Measurements from ENCODE around the gene TMEM212. TPM values are rescaled to one million over a fixed set of nuclear protein-coding genes. Genes with fewer than 3 reads are reported as not detected.
"Not testable (repeated sequence)": the region's sequence is repeated elsewhere in the genome, so short reads cannot be mapped to it uniquely, and the experiment has no call there.

The TMEM212 gene
- total RNA-seq, 6 experiments from 2014 or later: not detected

DNA sequence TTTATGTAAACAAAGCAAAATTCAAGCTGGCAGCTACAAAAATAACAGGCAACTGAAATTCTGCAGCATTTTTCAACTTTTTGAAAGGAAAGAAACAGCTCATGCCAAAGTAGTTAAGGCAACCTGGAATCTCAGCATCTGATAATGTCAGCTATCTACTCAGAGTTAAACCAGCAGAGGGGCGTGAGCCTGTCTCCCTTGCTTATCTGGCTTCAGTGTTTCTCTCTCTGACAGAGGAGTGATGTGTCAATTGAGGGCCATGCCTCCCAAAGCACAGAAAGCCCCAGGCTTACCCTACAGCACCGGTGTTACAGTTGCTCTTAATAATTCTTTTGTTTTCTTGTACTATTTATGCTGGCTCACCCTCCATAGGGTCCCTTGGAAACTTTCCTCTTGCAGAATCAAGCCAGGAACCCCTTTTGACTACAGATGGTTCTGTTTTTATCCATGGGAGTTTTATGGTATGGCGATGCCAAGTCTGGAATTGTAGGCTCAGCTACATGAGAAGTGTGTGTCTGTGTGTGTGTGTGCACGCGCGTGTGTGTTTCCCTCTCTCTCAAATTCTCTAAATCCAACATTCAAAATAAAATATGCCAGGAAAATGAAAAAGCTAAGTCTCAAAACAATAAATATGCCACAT is 7.3 kb downstream of the TMEM212 start:
- Histone ChIP-seq H3K27ac (no peak overlapping the region), H3K27me3 (no peaks in the 10 kb centered on the region), H3K9me3 (peaks cover 0 to 5% (median 0%) of the 10 kb centered on the region in 4 donors), H3K36me3 (no peaks in the 10 kb centered on the region), H3K4me1 (no peaks in the 10 kb centered on the region), H3K4me3 (no peak overlapping the region)
- DNase-seq (no peak), ATAC-seq (no peak)
- intact Hi-C loops (cut with DNase I): no loop called here
- WGBS (ENCODE audit: insufficient coverage, low coverage, low lambda C conversion rate, missing lambda C conversion rate): 92% methylated on average over 5 of the region's 6 CpGs
- TF ChIP-seq CTCF (IDR thresholded peaks at IDR 0.05) (no peak), POLR2A (IDR thresholded peaks at IDR 0.05) (no peak)

DNA sequence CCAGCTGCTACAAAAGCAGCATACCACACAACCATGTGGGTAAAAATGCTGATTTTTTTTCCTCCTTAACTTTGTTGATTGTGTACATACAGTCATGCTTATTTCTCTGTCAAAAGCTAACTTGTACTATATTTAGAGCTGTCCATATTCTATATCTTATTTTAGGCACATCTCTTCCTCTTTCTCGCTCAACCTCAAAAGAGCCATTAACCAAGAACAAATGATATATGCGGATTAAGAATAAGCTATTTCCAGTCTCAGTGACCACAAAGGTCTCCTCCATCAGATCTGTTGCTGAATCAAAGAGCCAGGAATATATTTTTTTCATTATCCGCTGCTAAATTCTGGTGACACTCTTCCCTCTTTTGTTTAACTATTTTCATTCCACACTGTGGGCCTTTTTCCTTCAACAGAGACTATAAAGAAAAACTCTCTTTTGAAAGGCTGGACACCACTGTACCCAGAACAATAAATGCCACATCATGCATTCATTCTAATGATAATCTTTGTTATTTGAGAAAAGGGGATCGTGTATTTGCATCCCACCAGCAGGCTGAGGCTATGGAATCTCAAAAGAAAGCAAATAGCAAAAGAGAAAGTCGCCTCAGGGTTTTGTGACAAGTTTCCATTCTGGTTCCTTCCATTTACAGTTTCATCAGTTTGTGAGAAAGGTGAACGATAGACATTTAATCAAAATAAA is 8.0 kb downstream of the TMEM212 start:
- intact Hi-C loops (cut with DNase I): no loop called here
- no peak for TF ChIP-seq POLR2A (IDR thresholded peaks at IDR 0.05)
- no peak for TF ChIP-seq CTCF (IDR thresholded peaks at IDR 0.05)
- H3K27me3 ChIP-seq: no peaks in the 10 kb centered on the region
- DNase-seq (no peak), ATAC-seq (no peak)
- no peak overlapping the region for H3K27ac ChIP-seq
- WGBS (ENCODE audit: insufficient coverage, low coverage, low lambda C conversion rate, missing lambda C conversion rate): 74% methylated on average over 6 of the region's 6 CpGs
- peaks cover 0 to 5% (median 0%) of the 10 kb centered on the region in 4 donors for H3K9me3 ChIP-seq
- no peak overlapping the region for H3K4me3 ChIP-seq
- no peaks in the 10 kb centered on the region for H3K4me1 ChIP-seq
- H3K36me3 ChIP-seq: no peaks in the 10 kb centered on the region

GRCh38 chr3:171851660-171852058 is 8.5 kb downstream of the TMEM212 start:
- Histone ChIP-seq H3K4me3 (no peak overlapping the region), H3K9me3 (peaks cover 0 to 5% (median 0%) of the 10 kb centered on the region in 4 donors), H3K27me3 (no peaks in the 10 kb centered on the region), H3K36me3 (no peaks in the 10 kb centered on the region), H3K27ac (no peak overlapping the region), H3K4me1 (no peaks in the 10 kb centered on the region)
- no peak for DNase-seq
- no peak for TF ChIP-seq CTCF (IDR thresholded peaks at IDR 0.05)
- no peak for TF ChIP-seq POLR2A (IDR thresholded peaks at IDR 0.05)
- intact Hi-C loops (cut with DNase I): no loop called here
- ATAC-seq: peak in 1 of 4 donors; percentile 35
- WGBS (ENCODE audit: insufficient coverage, low coverage, low lambda C conversion rate, missing lambda C conversion rate): 57% methylated on average over 5 of the region's 5 CpGs

DNA sequence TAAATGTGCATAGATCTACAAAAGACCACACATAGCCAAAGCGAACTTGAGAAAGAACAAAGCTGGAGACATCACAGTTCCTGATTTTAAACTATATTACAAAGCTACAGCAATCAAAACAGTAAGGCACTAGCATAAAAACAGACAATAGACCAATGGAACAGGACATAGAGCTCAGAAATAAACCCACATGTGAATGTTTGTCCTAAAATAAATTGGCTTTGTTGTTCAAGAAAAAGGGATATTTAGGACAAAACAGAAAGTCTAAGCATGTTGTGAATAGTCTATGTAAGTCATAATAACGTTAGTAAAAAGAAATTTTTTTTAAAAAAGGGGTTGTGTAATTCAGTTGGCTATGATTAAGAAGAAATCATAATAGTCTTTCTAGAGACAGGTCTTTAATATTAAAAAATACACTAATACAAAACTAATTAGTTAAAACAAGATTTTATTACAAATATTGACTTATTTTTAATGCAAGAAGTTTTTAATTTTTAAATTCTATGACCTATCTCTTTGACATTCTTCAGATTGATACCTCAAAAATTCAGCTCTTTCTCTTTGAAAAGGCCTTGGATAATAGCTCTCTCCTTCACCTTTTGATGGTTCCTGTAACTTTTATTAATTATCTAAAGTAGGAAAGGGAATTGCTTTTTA is 11.6 kb downstream of the TMEM212 start:
- 56% methylated on average over 2 of the region's 2 CpGs for WGBS (ENCODE audit: insufficient coverage, low coverage, low lambda C conversion rate, missing lambda C conversion rate)
- ATAC-seq: no peak

GRCh38 chr3:171858770-171859169 is 15.6 kb downstream of the TMEM212 start:
- ATAC-seq; H3K27ac ChIP-seq; H3K4me1 ChIP-seq; H3K36me3 ChIP-seq; H3K9me3 ChIP-seq; DNase-seq; intact Hi-C loops (cut with DNase I); H3K27me3 ChIP-seq; H3K4me3 ChIP-seq: not testable (repeated sequence)
- 100% methylated on average over 4 of the region's 4 CpGs for WGBS (ENCODE audit: insufficient coverage, low coverage, low lambda C conversion rate, missing lambda C conversion rate)

More for the DNA sequence above, 11.6 kb downstream of the TMEM212 start:
- H3K4me1 ChIP-seq: no peaks in the 10 kb centered on the region
- DNase-seq: no peak
- peaks cover 0 to 5% (median 0%) of the 10 kb centered on the region in 4 donors for H3K9me3 ChIP-seq
- no peak overlapping the region for H3K27ac ChIP-seq
- no peak overlapping the region for H3K4me3 ChIP-seq
- no peaks in the 10 kb centered on the region for H3K36me3 ChIP-seq
- TF ChIP-seq CTCF (IDR thresholded peaks at IDR 0.05): no peak
- TF ChIP-seq POLR2A (IDR thresholded peaks at IDR 0.05): no peak
- intact Hi-C loops (cut with DNase I): no loop called here
- no peaks in the 10 kb centered on the region for H3K27me3 ChIP-seq

Measured in right lobe of liver (tissue), 6 donors.